Measurements from ENCODE around the gene BPIFB3.

Gene BPIFB3

DNA sequence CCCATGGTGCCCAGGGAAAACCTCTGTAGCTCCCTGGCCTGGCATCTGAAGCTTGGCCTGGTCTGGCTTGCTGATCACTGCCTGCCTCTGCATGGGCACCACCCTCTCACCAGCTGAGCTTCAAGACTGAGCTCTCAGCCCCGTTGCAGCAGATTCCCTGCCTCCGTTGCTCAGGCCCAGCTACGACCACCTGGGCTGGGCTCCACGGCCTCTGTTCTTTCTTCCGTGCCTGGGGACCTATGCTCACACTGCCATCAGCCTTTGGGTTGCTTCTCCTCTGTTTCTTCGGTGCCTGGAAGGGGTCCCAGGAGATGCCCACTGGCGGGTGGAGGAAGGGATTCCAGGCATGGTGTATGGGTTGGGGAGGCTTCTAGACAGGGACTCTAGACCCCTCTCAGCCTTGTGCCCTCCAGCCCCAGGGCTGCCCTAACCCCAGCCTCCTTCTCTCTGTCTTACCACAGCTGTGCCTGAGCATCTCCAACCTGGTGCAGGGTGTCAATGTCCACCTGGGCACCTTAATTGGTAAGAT is 37.1 kb upstream of the BPIFB3 start:
- FAIRE-seq = no peak

DNA sequence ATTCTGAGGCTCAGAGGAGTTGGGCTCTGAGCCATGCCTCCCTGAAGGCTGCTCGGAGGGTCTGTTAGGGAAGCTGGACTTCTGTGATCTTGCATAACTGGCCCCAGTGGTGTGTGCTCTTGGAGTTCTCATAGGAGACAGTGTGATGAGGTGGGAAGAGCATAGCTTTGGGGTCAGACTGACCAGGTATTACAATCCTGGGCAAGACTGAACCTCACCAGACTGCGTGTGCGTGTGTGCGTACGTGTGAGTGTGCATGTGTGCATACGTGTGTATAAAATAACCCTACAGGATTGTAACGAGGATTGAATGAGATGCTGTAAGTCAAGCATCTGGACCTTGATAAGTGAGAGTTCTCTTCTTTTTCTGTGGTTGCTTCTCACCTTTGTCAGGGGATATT is 36.2 kb upstream of the BPIFB3 start:
- FAIRE-seq = no peak

DNA sequence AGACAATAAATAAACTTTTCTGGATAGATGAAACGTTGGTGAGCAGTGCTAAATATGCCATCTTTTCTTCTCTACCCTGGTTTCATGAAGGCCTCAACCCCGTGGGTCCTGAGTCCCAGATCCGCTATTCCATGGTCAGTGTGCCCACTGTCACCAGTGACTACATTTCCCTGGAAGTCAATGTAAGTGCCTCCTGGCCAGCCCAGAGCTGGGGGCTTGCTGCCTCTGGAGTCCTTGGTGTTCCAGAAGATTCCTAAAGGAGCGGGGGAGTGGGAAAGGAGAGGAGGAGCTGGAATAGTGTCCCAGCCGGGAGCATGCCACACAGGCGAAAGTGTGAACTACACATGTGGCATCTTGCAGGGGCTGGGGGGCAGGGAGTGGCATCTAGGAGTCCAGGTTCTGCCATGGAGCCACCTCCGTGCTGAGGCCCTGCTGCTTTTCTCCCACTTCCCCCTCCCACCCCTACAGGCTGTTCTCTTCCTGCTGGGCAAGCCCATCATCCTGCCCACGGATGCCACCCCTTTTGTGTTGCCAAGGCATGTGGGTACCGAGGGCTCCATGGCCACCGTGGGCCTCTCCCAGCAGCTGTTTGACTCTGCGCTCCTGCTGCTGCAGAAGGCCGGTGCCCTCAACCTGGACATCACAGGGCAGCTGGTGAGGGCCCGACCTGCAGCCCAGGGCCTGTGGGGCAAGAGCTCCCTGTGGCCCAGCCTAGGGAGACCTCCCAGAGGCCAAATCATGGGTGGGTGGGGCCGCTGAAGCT is 35.4 kb upstream of the BPIFB3 start:
- no peak for FAIRE-seq

DNA sequence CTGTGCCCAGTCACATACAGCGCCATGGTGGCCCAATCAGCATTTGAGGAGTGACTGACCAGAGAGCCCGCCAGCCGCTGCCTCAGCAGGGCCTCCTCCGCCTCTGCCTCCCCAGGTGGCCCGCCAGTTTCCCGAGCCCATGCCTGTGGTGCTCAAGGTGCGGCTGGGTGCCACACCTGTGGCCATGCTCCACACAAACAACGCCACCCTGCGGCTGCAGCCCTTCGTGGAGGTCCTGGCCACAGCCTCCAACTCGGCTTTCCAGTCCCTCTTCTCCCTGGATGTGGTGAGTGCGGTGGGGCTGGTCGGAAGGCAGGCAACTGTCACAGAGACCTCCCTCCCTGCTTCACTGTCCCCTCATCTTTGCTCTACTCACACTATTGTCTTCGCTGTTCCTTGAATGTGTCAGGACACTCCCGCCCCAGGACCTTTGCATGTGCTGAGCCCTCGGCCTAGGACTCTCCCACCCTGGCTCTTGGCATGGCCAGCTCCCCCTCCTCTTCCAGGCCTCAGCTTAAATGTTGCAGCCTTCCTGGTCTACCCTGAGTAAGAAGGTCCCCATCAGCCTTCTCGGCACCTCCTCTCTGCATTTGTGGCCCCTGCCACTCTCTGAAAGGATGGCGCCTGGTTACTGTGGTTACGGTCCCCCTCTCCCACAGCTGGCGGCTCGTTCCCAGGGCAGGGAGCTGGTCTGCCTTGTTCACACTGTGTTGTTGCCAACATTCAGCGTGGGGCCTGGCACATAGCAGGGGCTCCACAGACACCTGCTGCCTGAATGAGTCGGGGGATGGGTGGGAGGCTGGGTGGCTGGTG is 34.0 kb upstream of the BPIFB3 start:
- no peak for FAIRE-seq

DNA sequence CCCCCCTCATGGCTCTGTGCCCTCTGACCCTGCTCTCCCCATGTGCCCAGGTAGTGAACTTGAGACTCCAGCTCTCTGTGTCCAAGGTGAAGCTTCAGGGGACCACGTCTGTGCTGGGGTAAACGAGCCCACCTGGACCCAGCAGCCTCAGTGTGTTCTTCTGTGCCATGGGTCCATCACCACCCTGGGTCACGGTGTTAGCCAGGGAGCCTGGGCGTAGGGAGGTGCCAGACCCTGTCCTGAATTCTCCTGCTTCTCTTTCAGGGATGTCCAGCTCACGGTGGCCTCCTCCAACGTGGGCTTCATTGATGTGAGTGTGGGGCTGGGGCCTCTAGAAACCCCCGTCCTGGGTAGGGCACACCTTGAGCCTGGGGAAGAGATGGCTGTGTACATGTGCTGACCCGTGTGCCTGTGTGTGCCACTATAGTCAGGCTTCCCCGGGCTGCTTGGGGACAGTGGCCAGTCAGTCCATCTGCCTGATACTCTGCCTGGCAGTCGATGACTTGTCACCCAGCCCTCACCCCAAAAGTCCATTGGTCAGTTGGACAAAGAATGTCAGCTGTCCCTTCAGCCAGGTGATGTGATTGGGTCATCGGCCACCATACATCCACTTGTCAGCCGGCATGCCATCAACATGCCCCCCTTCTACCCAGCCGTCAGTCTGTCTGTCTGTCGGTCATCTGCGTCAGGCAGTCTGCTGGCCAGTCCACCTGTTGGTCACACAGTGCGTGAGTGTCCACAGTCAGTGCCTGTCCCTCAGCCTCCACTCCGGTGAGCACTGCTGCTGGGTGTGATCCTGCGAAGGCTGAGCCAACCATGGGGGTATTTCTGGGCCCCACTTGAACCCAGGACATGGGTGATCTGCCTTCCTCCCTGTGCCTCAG is 33.2 kb upstream of the BPIFB3 start:
- FAIRE-seq = no peak

DNA sequence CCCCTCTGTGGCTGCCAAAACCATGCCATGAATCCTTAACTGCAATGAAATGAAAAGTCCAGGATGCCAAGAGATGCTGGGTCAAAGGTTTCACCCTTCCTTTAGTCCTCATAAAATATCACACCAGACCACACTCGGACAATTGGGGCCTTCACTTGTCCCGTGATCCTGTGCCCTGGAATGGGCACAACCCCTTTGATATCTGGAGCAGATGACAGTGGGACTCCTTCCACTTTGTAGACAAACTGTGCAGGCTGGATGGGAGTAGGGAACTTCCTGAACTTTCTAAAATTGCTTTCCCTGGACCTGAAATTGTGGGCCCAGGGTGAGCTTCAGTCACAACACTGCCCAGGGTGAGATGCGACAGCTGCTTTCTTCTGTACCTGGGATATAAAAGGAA is 31.8 kb upstream of the BPIFB3 start:
- FAIRE-seq = no peak

DNA sequence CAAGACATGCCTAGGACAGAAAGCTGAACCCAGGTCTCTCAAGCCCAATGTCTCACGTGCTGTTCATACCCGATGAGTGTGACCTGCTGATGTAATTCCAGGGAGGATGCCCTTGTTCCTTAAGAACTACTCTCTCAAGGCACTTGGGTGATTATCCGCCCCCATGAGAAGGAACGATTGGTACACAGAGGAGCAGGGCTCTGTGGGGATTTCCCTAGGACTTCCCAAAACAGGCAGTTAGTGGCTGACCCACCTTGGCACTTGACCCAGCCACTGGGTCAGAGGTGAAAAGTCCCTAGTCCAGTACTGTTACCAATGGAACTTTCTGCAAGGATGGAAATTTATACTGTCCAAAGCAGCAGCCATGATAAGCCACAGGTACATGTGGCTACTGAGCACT is 31.4 kb upstream of the BPIFB3 start:
- no peak for FAIRE-seq

DNA sequence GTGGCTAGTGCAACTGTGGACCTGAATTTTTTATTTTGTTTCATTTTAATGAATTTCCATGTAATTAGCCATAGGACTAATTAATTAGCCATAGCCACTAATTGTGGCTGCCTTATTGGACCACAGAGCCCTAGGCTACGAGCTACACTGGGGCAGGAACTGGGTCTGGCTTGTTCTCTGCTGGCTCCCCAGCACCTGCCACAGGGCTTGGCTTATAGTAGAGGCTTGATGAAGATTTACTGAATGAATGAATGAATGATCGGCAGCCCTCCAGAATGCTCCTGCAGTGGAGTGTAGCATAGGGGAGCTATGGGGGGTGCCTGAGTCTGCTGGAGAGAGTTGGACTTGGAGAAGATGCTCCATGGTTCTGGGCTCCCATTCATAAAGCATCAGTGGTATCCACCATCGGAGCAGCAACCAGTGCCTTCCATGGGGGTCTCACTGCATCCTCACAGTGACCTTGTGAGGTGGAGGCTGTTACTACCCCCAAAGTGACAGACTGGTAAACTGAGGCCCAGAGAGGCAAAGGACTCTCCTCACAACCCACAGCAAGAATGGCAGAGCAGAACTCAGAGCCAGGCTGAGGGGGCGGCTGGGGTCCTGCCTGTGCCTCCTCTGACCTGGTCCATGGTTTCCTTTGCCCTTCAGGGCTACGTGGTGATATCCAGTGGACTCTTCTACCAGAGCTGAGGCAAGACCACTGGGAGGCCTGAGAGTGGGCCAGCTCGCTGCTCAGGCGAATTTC is 30.8 kb upstream of the BPIFB3 start:
- no peak for FAIRE-seq

DNA sequence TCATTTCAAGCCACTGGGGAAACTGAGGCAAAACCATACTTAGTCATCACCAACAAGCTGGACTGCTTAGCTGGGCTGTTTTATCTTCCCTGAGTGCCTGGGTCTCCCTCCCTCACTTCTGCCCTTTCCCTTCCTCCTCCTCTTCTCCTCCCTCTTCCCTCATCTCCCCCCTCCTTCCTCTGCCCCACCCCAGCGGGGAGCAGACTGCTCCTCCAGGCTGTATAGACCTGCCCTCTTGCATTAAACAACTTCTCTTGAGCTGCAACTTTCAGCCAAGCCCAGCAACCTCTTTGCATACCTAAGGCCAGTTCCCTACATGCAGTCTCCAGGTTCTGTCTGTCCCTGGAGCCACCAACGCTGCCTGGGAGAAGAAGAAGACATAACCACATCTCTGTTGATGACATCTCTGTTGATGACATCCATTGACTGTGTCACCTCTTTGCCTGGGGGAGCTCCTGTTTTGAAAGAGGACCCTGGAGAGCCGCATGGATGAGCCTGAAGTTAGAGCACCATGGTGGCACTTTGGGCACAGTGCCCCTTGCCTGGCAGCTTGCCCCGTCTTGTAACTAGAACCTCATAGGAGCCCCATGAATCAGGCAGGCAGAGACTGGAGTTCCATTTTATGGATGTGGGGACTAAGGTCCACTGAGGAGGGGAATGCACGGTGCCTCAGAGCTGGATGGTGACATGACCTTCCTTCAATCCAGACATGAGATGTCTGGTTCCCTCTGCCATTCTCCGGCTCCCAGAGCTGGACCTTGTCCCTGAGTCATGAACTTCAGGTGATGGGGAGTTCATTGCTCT is 30.1 kb upstream of the BPIFB3 start:
- no peak for FAIRE-seq

DNA sequence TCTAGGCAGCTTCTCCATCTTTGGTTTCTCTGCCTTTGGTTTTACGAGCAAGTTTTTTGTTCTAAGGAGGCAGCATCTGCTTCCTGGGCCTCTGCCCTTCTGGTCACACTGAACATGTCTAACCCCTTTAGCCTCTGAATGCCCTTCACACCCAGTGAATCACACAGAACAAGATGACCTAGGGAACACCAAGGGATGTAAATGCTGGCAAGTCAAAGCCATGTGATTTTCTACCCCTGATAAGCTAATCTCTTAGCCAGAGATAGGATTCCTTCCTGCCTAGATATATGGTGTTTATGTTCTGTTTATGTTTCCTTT is 29.5 kb upstream of the BPIFB3 start:
- FAIRE-seq = no peak

DNA sequence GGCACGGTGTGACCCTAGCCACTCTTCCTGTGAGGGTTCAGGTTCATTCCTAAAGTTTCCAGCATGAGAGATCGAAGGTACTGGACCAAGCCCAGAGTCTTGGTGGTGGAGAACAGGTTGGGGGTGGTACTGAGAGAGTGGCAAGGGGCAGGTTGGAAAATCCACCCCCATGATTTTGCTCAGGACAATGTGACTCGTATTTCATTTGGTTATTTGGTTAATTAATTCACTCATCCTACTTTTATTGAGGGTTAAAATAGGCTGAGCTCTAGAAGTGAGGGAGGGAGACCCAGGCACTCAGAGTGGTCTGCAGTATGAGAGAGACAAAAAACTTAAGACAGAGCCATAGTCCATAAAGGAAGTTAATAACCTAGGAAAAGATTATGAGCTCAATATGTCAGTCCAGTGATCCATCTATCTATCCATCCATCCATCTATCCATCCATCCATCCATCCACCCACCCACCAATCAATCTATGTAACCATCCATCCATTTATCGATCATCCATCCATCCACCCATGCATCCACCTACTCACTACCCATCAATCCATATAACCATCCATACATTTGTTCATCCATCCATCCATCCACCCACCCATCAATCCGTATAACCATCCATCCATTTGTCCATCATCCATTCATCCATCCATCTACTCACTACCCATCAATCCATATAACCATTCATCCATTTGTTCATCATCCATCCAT is 28.9 kb upstream of the BPIFB3 start:
- FAIRE-seq = no peak

DNA sequence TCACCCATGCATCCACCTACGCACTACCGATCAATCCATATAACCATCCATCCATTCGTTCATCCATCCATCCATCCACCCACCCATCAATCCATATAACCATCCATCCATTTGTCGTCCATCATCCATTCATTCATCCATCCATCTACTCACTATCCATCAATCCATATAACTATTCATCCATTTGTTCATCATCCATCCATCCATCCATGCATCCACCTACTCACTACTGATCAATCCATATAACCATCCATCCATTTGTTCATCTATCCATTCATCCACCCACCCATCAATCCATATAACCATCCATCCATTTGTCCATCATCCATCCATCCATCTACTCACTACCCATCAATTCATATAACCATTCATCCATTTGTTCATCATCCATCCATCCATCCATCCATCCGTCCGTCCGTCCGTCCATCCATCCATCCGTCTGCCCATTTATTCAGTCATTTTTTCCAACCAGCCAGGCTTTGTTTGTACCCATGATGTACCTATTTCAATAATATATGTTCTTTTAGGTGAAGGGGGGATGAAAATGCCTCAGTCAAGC is 28.3 kb upstream of the BPIFB3 start:
- no peak for FAIRE-seq

DNA sequence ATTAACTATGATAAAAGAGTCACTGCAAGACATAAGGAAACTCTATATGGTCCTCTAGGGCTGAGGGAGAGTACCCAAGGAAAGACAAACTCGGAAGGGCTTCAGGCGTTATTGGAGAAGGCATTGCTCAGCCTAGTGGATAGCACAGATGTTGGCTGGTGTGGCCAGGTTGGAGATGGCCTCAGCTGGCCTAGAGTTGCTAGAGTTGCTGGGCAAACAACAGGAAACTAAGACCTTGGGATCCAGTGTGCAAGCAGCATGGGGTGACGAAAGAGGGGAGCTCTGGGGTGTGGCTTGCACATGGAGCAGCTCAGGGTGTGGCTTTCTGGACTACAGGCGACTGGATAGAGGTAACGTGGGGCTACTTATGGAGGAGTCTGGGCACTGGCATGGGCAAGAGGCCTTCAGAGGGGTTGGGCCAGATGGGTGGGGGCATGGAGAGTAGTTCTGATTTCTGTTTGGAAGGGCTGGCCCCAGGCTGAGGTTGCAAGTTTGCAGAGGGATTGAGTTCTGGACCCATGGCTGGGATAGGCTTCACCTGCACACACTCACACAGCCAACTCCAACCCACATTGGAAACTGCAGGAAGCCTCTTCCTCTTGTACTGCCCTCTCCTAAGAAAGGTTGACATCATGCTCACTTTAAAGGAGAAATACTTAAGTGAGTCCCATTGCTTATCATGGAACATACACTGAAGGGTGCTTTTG is 27.5 kb upstream of the BPIFB3 start:
- no peak for FAIRE-seq

DNA sequence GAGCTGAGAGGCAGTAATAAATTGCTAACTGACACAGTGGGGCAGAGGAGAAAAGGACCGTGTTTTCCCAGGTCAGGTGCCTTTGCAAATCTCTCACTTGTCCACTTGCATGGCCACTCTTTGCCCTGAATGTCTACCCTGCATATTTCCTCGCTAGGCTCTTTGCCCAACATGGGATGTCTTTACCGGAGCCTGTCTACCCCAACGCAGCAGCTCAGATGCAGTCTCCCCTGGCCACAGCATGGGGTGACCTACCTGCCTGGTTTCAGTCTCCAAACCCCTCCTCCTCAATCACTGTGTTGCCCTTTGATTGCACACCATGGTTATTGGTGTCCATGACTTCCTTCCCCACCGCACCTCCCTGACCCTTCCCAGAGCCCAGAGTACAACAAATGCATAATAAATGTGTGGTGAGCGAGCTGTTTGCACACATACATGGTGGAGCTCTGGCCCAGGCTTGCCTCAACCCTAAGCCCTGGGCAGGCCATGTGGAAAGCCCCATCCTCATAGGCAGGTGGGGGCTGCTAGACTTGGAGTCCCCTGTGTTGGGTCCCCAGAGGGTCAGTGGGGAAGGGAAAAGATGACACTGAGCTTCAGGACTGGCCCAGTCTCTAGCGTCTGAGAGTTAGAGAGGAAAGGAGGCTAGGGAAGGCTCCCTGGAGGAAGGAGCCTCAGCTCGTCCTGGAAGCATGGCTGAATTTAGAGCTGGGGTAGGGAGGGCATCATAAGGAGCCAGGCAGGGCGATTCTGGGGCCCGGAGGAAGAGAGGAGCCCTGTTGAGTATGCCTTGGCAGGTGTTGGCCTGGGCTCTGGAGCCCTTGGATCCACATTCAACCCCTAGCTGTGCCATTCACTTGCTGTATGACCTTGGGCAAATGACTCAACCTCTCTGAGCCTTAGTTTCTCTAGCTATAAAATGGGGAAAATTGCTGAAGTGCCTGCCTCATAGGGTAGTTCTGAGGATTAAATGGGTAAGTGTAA is 26.6 kb upstream of the BPIFB3 start:
- no peak for FAIRE-seq

DNA sequence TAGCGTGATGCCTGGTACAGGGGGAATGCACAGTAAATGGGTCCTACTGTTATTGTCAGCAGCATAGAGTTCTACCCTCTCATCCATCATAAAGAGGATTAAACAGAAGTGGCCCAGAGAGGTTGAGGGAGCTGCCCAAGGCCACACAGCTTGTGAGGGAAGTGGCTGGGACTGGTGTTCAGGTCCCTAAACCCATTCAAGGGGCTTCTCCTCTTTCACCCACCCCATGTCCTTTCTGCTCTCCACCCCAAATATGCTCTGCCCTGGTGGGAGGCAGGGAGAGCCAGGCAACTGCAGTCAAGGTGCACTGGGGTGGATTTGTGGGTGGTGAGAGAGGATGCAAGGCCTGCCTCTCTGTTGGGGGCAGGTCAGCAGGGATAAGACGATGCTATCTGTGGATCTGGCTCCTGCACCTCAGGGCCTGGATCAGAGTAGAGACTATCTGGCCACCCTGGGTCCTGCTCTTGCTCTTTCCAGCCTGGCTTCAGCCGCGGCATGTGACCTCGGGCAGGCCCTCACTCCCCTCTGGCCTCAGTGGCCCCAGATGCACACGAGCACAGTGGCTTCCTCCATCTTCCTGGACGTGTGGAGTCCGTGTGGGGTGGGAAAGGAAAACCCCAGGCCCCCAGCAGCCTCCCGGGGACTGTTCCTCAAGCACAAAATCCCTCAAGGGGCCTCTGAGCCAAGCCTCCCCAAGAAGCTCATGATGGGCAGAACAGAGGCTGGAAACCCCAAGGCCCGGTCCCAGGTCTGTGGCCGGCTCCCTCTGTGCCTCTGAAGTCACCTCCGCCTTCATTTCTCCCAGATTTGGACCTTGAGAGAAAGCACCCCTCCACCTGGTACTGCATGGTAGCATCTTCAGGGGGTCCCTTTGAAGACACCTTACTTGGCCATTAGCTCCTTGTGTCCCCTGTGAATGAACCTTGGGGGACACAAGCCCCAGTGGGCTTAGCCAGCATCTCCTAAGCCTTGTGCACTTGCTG is 25.6 kb upstream of the BPIFB3 start:
- FAIRE-seq = no peak

DNA sequence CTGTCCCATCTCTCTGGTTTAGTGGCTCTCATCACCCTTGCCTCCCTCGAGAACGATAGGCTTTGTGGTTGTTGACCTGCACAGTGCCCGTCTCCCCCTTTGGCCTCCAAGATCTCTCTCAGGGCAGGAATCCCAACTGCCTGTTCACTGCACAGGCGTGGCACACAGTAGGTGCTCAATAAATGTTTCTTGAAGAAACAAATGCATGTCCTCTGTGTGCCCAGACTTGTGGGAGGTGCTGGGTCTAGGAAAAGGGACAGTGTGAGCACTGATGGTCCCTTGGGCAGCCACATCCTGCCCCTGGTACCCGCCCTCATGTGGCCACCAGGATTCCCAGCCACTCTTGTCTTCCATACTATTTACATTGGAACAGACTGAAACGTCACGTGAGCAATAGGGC is 24.8 kb upstream of the BPIFB3 start:
- FAIRE-seq = no peak

DNA sequence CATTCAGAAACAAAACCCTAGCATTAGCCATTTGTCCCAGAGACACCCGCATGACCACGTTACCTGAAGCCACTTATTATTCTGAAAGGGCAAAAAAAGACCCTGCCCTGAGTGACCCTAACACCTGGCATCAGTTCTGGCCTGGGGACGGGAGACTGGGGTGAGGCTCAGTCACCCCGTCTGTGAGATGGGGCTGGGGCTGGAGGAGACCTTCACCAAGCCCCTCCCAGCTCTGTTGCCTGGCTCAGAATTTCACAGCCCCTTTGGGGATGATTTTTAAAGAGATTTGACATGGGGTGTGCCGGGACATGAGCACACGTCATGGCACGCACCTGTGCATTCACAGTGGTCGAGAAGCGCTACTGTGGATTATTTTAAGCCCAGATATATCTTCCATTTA is 23.6 kb upstream of the BPIFB3 start:
- no peak for FAIRE-seq

DNA sequence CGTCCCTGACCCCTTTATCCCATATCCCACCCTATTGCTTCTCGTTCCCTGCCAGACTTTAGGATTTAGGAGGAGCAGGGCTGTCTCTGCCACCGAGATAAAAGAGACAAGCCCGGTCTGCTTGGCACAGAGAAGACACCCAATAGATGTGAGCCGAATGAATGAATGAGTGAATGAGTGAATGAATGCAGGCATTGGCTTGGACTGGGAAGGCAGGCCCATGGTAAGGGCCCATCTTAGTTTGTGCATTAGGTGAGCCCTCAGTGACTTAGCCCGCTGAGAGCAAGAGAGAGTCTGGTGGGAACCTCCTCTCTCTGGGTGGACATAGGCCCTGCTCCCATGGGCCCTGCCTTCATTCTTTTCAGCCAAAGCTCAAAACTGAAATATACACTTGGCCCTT is 23.1 kb upstream of the BPIFB3 start:
- no peak for FAIRE-seq

Data from islet of Langerhans (tissue), 1 donor.